NT2/D1 (cell line): ENCODE results near the gene GMDS.

Experiments used
- DNase-seq: peaks from one replicate; pipeline ENCODE4 v3.0.0-alpha.2; 2011; ENCODE audit warnings: low read depth, low spot score
- H3K27me3 ChIP-seq: 2 replicates; pipeline ENCODE4 v1.6.0; 2011; ENCODE audit warnings: mild to moderate bottlenecking; ENCODE audit not compliant: insufficient read length, insufficient read depth
- H3K36me3 ChIP-seq: 2 replicates; pipeline ENCODE4 v1.6.1; 2011; ENCODE audit warnings: mild to moderate bottlenecking, low read length, mixed read lengths; ENCODE audit not compliant: insufficient read depth, insufficient read length
- H3K4me1 ChIP-seq: 2 replicates; pipeline ENCODE4 v1.5.1; 2011; ENCODE audit not compliant: insufficient read depth, insufficient read length
- H3K4me3 ChIP-seq: 2 replicates; pipeline ENCODE4 v1.5.1; 2011; ENCODE audit warnings: low read depth; ENCODE audit not compliant: insufficient read length
- H3K9ac ChIP-seq: 2 replicates; pipeline ENCODE4 v1.6.0; 2011; ENCODE audit warnings: low read depth; ENCODE audit not compliant: insufficient read length
- H3K9me3 ChIP-seq: 2 replicates; pipeline ENCODE4 v1.5.1; 2011; ENCODE audit warnings: mild to moderate bottlenecking, low read length; ENCODE audit not compliant: insufficient read depth
- SUZ12 ChIP-seq: IDR thresholded peaks from 2 replicates; pipeline ENCODE4 v1.6.1; 2011; ENCODE audit not compliant: insufficient read length, insufficient read depth; ENCODE audit errors: extremely low read depth
- YY1 ChIP-seq: IDR thresholded peaks from 2 replicates; pipeline ENCODE4 v1.6.1; 2011; ENCODE audit not compliant: insufficient read length, insufficient read depth
- ZNF274 ChIP-seq: IDR thresholded peaks from 2 replicates; pipeline ENCODE4 v1.6.1; 2011; ENCODE audit warnings: mild to moderate bottlenecking, low read depth, low read length

The GMDS gene

GRCh38 chr6:1749041-1749440 lies 496.4 kb downstream of the GMDS start:
- H3K9me3 ChIP-seq = no peaks in the 10 kb centered on the region
- H3K9ac ChIP-seq = no peak overlapping the region
- H3K27me3 ChIP-seq = no peaks in the 10 kb centered on the region
- no peak for DNase-seq
- TF ChIP-seq SUZ12 = no peak
- no peak for TF ChIP-seq YY1
- TF ChIP-seq ZNF274 = no peak
- no peak overlapping the region for H3K4me3 ChIP-seq
- no peaks in the 10 kb centered on the region for H3K4me1 ChIP-seq
- no peaks in the 10 kb centered on the region for H3K36me3 ChIP-seq

DNA sequence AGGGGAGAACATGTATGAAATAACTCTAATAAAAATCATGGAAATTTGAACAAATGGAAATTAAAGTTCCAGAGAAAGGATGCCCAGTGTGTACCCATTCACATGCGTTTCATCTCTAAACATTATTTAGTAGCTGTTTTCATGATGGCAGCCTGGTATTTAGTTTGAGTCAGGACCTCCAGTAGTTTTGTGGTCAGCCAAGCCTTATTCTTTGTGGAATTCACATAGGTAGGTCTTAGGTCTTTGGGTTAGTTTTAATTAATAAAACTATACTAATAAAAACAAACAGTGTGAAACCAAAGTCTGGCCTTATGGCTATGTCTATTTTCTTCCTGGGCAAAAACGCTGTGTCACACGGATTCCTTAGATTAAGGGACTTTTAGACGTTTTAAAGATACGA lies 497.9 kb downstream of the GMDS start:
- Histone ChIP-seq H3K9ac (no peak overlapping the region), H3K9me3 (no peaks in the 10 kb centered on the region), H3K27me3 (no peaks in the 10 kb centered on the region), H3K4me1 (no peaks in the 10 kb centered on the region), H3K36me3 (no peaks in the 10 kb centered on the region), H3K4me3 (no peak overlapping the region)
- TF ChIP-seq YY1 (no peak), SUZ12 (no peak), ZNF274 (no peak)
- DNase-seq = no peak

- Histone ChIP-seq H3K36me3 (no peaks in the 10 kb centered on the region), H3K9ac (no peak overlapping the region), H3K27me3 (no peaks in the 10 kb centered on the region), H3K4me1 (no peaks in the 10 kb centered on the region), H3K4me3 (no peak overlapping the region), H3K9me3 (no peaks in the 10 kb centered on the region)
- DNase-seq = no peak
- TF ChIP-seq ZNF274 (no peak), YY1 (no peak), SUZ12 (no peak)
Measured at GRCh38 chr6:1747003-1747402, 498.4 kb downstream of the GMDS start.

GRCh38 chr6:1745814-1746213 lies 499.6 kb downstream of the GMDS start:
- no peak overlapping the region for H3K9ac ChIP-seq
- TF ChIP-seq ZNF274 = no peak
- TF ChIP-seq YY1 = no peak
- TF ChIP-seq SUZ12 = no peak
- DNase-seq = no peak

GRCh38 chr6:1744543-1744942 lies 500.9 kb downstream of the GMDS start:
- no peaks in the 10 kb centered on the region for H3K4me1 ChIP-seq
- no peak overlapping the region for H3K9ac ChIP-seq
- H3K9me3 ChIP-seq = no peaks in the 10 kb centered on the region
- no peak for DNase-seq
- H3K27me3 ChIP-seq = no peaks in the 10 kb centered on the region
- TF ChIP-seq YY1 (no peak), ZNF274 (no peak), SUZ12 (no peak)
- H3K4me3 ChIP-seq = no peak overlapping the region
- H3K36me3 ChIP-seq = no peaks in the 10 kb centered on the region

More at GRCh38 chr6:1745814-1746213, 499.6 kb downstream of the GMDS start:
- H3K9me3 ChIP-seq = no peaks in the 10 kb centered on the region
- no peaks in the 10 kb centered on the region for H3K27me3 ChIP-seq
- H3K4me3 ChIP-seq = no peak overlapping the region
- no peaks in the 10 kb centered on the region for H3K36me3 ChIP-seq
- H3K4me1 ChIP-seq = no peaks in the 10 kb centered on the region

DNA sequence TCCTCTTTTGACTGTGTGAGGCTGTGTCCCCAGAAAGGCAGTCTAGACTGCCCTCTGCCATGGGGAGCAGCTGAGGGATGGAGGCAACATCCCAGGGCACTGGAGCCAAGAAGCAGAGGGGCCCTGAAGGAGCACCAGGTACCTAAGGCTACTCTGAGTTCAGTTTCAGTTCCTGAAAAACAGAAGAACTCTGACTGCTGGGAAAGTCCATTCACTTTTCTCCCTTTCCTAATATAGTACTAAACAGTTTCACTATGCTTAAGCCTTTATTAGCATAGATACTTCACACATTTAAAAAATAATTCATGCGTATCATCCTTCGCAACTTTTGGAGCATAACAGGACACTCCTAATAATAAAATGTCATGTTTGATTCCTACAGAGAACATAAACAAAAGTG lies 505.7 kb downstream of the GMDS start:
- no peak overlapping the region for H3K4me3 ChIP-seq
- H3K27me3 ChIP-seq = no peaks in the 10 kb centered on the region
- TF ChIP-seq SUZ12 (no peak), YY1 (no peak), ZNF274 (no peak)
- H3K9ac ChIP-seq = no peak overlapping the region
- no peaks in the 10 kb centered on the region for H3K4me1 ChIP-seq
- DNase-seq = no peak
- no peaks in the 10 kb centered on the region for H3K36me3 ChIP-seq
- no peaks in the 10 kb centered on the region for H3K9me3 ChIP-seq

- Histone ChIP-seq H3K27me3 (no peaks in the 10 kb centered on the region), H3K4me3 (no peak overlapping the region), H3K9ac (no peak overlapping the region), H3K9me3 (no peaks in the 10 kb centered on the region), H3K4me1 (no peaks in the 10 kb centered on the region), H3K36me3 (no peaks in the 10 kb centered on the region)
- no peak for DNase-seq
- TF ChIP-seq ZNF274 (no peak), SUZ12 (no peak), YY1 (no peak)
Measured at GRCh38 chr6:1739220-1739619, 506.2 kb downstream of the GMDS start.
